Right lobe of liver (tissue), 6 donors: Measurements from ENCODE around the gene FAM168A. TPM values are rescaled to one million over a fixed set of nuclear protein-coding genes. Genes with fewer than 3 reads are reported as not detected.
"Not testable (repeated sequence)": the region's sequence is repeated elsewhere in the genome, so short reads cannot be mapped to it uniquely, and the experiment has no call there.

Experiments
- ATAC-seq, 4 donors: fragments of 200-7000 bp; cut with Tn5 transposase; one replicate each; pipeline ENCODE4 v1.9.1; 2020; ENCODE audit warnings: mild to moderate bottlenecking in 4 of 4, moderate library complexity in 4 of 4
- DNase-seq, 3 donors: peaks; one replicate each; pipeline ENCODE4 v3.0.0-alpha.2; 2020
- H3K27ac ChIP-seq, 3 donors: fragments of 200-600 bp; one replicate each; pipeline ENCODE4 v1.8.0; 2022
- H3K27me3 ChIP-seq, 2 donors: fragments of 200-600 bp; one replicate each; pipeline ENCODE4 v1.8.0; 2022
- H3K36me3 ChIP-seq, 4 donors: fragments of 200-600 bp; sonication (generic) in 1 of 4; one replicate each; pipeline versions ENCODE4 v1.5.1 to v1.8.0; 2017 to 2022; ENCODE audit warnings: control low read depth in 1 of 4
- H3K4me1 ChIP-seq, 4 donors: fragments of 200-600 bp; sonication (generic) in 1 of 4; one replicate each; pipeline versions ENCODE4 v1.5.1 to v1.8.0; 2017 to 2022; ENCODE audit warnings: control low read depth in 1 of 4
- H3K4me3 ChIP-seq, 3 donors: fragments of 200-600 bp; one replicate each; pipeline ENCODE4 v1.8.0; 2022
- H3K9me3 ChIP-seq, 4 donors: fragments of 200-600 bp; sonication (generic) in 1 of 4; one replicate each; pipeline versions ENCODE4 v1.5.1 to v1.8.0; 2017 to 2022; ENCODE audit warnings: control low read depth in 1 of 4
- CTCF ChIP-seq, 4 donors: fragments of 200-600 bp in 3 of 4; fragments of 450-650 bp in 1 of 4; IDR thresholded peaks; one replicate each; pipeline versions ENCODE4 v1.5.1 to v1.8.0; 2016 to 2022; ENCODE audit warnings: antibody characterized with exemption in 4 of 4, mild to moderate bottlenecking in 2 of 4
- POLR2A ChIP-seq: fragments of 450-650 bp; IDR thresholded peaks from one replicate; pipeline ENCODE4 v1.6.1; 2017; ENCODE audit warnings: antibody characterized with exemption, mild to moderate bottlenecking
- WGBS: methylation state at CpG from one replicate; pipeline ENCODE4 v1.1.6; 2018; ENCODE audit warnings: low coverage, low lambda C conversion rate; ENCODE audit not compliant: insufficient coverage; ENCODE audit errors: missing lambda C conversion rate; 5-methylcytosine and 5-hydroxymethylcytosine counted together
- intact Hi-C, 2 donors: fragments of 100-400 bp; cut with DNase I; formaldehyde crosslinking; loops; one replicate each; pipeline versions ENCODE4 v1.11.2 to v1.14.1; 2022
- total RNA-seq, 6 experiments: library from RNA; depleted of rRNA in 2 of 6; stranded (reverse); fragments of >200 nt in 2 of 6; fragmentation: NEBNext Ultra II Directional in 3 of 6; extraction: Animal tissue kit (Norgen Biotek cat#: 25700) in 3 of 6; gene quantifications; one replicate each; pipeline versions ENCODE4 v1.1.0 to v1.2.4, GENCODE V29; 2016 to 2023
- donor health status: DM: no; HTN: yes; CAD: no.
- donor health status: DM: no; HTN: no; CAD: no.
- donor health status: DM: no; HTN: no; CAD: no.
- donor health status: DM: no; HTN: yes; CAD: no.
- donor health status: DM: no; HTN: yes; CAD: no.

The FAM168A gene
- total RNA-seq, 6 experiments from 2014 or later = 13.0 to 21.5 (median 15.9) TPM

- no peak for TF ChIP-seq CTCF (IDR thresholded peaks at IDR 0.05)
- TF ChIP-seq POLR2A = no peak
- H3K36me3 ChIP-seq = no peaks in the 10 kb centered on the region
- H3K9me3 ChIP-seq = no peaks in the 10 kb centered on the region
- intact Hi-C loops = no loop called here
- H3K4me1 ChIP-seq = no peaks in the 10 kb centered on the region
- no peaks in the 10 kb centered on the region for H3K27me3 ChIP-seq
- 85% methylated on average over 2 of the region's 2 CpGs for WGBS
- DNase-seq (no peak), ATAC-seq (peak in 1 of 4 donors; percentile 18)
- no peak overlapping the region for H3K4me3 ChIP-seq
- H3K27ac ChIP-seq = no peak overlapping the region
These were observed 19.2 kb downstream of the FAM168A start for GRCh38 chr11:73578592-73579185.

GRCh38 chr11:73577496-73577917 is 20.4 kb downstream of the FAM168A start:
- intact Hi-C loops = no loop called here
- Histone ChIP-seq H3K9me3 (no peaks in the 10 kb centered on the region), H3K4me3 (no peak overlapping the region), H3K27me3 (no peaks in the 10 kb centered on the region), H3K36me3 (no peaks in the 10 kb centered on the region), H3K27ac (no peak overlapping the region), H3K4me1 (no peaks in the 10 kb centered on the region)
- WGBS = 82% methylated on average over 1 of the region's 1 CpG
- no peak for TF ChIP-seq POLR2A
- no peak for TF ChIP-seq CTCF (IDR thresholded peaks at IDR 0.05)
- DNase-seq = no peak
- ATAC-seq = no peak

- intact Hi-C loops = no loop called here
- 88% methylated on average over 4 of the region's 4 CpGs for WGBS
- no peaks in the 10 kb centered on the region for H3K27me3 ChIP-seq
- H3K4me3 ChIP-seq = no peak overlapping the region
- H3K9me3 ChIP-seq = no peaks in the 10 kb centered on the region
- no peak overlapping the region for H3K27ac ChIP-seq
- TF ChIP-seq POLR2A (no peak), CTCF (IDR thresholded peaks at IDR 0.05) (no peak)
- no peak for ATAC-seq
- H3K36me3 ChIP-seq = no peaks in the 10 kb centered on the region
- no peak for DNase-seq
- no peaks in the 10 kb centered on the region for H3K4me1 ChIP-seq
These were observed 21.7 kb downstream of the FAM168A start for GRCh38 chr11:73576185-73576614.

- H3K36me3 ChIP-seq, DNase-seq, H3K9me3 ChIP-seq, ATAC-seq, H3K27me3 ChIP-seq, H3K4me3 ChIP-seq, H3K27ac ChIP-seq, H3K4me1 ChIP-seq, intact Hi-C loops: not testable (repeated sequence)
- 100% methylated on average over 1 of the region's 30 CpGs for WGBS
These were observed 25.9 kb downstream of the FAM168A start for GRCh38 chr11:73571982-73572381.

- no peak overlapping the region for H3K4me3 ChIP-seq
- H3K36me3 ChIP-seq = peaks cover 0 to 8% (median 0%) of the 10 kb centered on the region in 4 donors
- no peak overlapping the region for H3K27ac ChIP-seq
- WGBS = 100% methylated on average over 1 of the region's 1 CpG
- H3K27me3 ChIP-seq = no peaks in the 10 kb centered on the region
- DNase-seq (no peak), ATAC-seq (no peak)
- intact Hi-C loops = no loop called here
- TF ChIP-seq POLR2A (no peak), CTCF (IDR thresholded peaks at IDR 0.05) (no peak)
- H3K9me3 ChIP-seq = no peaks in the 10 kb centered on the region
- no peaks in the 10 kb centered on the region for H3K4me1 ChIP-seq
These were observed 27.3 kb downstream of the FAM168A start for GRCh38 chr11:73570415-73571114.
